Left forelimb (tissue), 1 donor: Measurements from ENCODE around the gene STYX.
"Not testable (repeated sequence)": the region's sequence is repeated elsewhere in the genome, so short reads cannot be mapped to it uniquely, and the experiment has no call there.

Experiments
- DNase-seq: peaks from one replicate; pipeline ENCODE4 v3.0.0-alpha.2; 2018; ENCODE audit warnings: low spot score

STYX gene

DNA sequence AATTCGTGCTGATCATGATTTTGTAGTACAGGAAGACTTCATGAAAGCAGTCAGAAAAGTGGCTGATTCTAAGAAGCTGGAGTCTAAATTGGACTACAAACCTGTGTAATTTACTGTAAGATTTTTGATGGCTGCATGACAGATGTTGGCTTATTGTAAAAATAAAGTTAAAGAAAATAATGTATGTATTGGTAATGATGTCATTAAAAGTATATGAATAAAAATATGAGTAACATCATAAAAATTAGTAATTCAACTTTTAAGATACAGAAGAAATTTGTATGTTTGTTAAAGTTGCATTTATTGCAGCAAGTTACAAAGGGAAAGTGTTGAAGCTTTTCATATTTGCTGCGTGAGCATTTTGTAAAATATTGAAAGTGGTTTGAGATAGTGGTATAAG, 2.5 kb upstream of the STYX start:
- DNase-seq, result not testable (repeated sequence)

- DNase-seq, result not testable (repeated sequence)
These were observed 931 bp upstream of the STYX start for GRCh38 chr14:52729035-52729434.

- no peak for DNase-seq
These were observed 411 bp upstream of the STYX start for GRCh38 chr14:52729585-52729924.

DNA sequence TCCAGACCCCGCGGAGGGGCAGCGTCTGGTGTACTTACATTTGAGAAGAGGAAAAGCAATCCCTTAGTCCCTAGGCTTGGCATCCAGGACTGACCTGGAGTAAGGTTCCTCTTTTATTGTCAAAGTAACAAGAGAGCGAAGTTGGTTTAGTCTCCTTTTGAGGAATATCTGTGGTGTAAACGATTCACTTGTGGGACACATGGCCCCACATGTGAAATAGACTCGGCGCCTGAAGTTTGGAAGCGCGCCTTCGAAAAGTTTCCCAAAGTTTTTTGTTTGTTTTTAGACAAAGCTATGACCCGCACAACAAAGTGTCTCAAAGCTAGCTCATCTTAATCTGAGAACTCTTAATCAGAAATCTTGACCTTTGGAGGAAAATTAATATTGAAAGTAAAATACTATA, 744 bp downstream of the STYX start:
- DNase-seq, result no peak

GRCh38 chr14:52733824-52734223, 3.9 kb downstream of the STYX start:
- DNase-seq, result no peak

- DNase-seq, result no peak
These were observed 6.0 kb downstream of the STYX start for GRCh38 chr14:52735921-52736489.

DNA sequence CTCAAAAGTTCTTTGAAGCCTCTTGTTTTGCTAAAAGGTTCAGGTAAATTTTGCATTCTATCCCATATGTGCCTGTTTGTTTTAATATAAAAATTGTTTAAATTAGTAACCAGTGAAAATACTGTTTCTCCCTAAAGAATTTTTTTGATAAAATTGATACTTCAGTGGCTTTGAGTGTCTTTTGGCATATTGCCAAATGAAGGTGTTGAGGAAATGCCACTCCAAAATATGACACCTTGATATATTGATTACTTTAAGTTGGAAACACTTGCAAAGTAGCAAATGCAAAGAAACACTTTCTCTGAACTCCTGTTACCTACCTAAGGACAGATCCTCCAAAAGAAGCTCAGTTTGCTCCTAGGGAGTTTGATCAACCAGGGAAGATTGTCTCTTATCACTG, 8.4 kb downstream of the STYX start:
- no peak for DNase-seq

DNA sequence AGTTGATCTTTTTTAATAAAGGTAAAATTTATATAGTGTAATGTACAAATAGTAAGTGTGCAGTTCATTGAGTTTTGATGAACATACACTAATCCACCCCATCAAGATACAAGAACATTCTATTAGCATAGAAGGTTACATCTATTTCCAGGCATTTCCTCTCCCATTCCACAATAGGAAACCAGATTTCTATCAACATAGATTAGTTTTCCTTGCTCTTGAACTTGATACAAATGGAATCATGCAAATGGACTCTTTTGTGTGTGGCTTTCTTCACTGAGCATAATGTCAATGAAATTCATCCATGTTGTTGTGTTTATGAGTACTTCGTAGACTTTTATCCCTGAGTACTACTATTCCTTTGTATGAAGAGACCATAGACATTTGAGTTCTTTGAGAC, 10.8 kb downstream of the STYX start:
- no peak for DNase-seq

- no peak for DNase-seq
These were observed 11.9 kb downstream of the STYX start for GRCh38 chr14:52741865-52742264.

DNA sequence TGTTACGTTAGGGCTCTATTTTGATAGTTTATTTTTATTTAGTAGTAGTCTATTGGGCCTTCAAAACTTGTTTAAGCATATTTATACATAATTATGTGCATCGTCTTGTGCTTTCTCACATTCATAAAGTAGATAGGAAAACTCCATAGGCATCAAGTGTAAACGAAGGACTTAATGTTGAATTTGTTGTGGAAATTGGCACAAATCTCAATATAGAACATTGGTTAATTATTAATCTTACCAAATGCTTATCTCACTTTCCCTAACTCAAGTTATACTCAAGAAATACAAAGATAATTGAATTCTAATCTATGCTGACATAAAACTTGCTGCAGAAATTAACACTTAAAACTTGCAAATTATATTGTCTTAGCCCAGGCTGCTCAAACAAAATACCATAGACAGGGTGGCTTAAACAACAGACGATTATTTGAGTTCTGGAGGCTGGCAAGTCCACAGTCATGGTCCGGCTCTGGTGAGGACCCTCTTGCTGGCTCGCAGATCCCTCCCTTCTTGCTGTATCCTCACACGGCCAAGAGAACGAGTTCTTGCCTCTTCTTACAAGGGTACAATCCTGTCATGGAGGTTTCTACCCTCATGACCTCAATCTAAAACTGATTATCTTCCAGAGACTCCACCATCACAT, 18.8 kb downstream of the STYX start:
- DNase-seq, result no peak

DNA sequence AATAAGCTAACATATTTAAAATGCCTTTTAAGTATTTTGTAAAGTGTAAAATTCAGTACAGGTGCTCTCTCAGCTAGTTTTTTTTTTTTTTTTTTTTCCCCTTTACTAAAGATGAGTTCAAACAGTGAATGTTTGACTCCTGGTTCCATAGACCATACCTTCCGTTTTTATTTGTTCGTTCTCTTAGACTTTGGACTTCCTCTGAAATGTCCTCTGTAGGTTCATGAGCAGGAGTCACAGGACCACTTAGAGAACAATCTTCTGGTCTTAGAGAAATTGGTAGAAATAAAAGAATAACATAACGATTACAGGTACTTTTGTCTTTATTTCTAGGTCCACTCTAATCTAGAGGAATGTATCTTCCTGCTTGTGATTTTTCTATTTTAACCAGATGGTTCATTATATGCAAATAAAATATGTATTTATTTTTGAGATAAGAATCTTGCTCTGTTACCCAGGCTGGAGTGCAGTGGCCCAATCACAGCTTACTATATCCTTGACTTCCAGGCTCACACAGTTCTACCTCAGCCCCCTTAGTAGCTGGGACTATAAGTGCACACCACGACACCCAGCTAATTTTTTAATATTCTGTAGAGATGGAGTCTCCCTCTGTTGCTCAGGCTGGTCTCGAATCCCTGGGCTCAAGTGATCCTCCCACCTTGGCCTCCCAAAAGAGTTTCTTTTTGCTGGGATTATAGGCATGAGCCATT, 25.8 kb downstream of the STYX start:
- no peak for DNase-seq

DNA sequence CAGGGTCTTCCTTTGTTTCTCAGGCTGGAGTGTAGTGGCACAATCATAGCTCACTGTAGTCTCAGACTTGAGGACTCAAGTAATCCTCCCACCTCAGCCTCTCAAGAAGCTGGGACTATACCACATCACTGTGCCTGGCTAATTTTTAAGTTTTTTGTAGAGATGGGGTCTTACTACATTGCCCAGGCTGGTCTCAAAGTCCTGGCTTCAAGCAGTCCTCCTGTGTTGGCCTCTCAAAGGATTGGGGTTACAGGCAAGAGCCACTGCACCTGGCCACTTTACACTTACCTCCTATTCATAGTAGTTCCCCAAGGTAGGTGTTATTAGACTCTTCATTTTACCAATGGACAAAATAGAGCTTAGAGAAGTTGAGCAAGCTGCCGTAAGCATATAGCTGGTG, 29.2 kb downstream of the STYX start:
- DNase-seq, result no peak

GRCh38 chr14:52762923-52763322, 33.0 kb downstream of the STYX start:
- not testable (repeated sequence) for DNase-seq

DNA sequence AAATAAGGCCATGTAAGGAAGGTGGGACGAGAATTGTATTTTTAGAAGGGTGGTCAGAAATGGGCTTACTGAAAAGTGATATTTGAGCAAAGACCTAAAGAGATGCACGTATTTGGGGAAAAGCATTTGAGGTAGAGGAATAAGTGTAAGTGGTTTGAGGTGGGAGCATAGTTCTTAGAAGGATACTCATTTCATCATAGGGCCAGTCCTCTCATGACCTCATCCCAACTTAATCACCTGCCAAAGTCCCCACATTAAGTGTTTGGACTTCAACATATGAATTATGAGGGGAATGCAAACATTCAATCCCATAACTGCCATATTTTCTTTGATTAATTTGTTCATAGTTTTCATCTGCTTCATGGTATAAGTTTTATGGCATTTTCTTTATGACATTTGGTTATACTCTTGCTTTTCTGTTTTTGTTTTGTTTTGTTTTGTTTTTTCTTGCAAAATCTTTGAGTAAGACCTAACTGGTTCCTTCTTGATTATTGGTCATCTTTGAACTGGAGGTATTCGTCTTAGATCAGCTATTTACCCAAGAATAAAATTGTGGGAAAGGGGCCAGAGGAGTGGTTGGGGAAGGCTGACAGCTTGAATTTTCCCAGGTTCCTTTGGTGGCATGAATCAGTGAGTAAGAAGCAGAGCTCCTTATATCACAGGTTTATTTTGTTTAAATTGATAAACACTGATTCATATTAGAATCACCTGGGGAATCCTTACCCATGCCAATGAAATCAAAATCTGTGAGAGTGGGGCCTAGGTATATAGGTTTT, 37.3 kb downstream of the STYX start:
- no peak for DNase-seq

DNA sequence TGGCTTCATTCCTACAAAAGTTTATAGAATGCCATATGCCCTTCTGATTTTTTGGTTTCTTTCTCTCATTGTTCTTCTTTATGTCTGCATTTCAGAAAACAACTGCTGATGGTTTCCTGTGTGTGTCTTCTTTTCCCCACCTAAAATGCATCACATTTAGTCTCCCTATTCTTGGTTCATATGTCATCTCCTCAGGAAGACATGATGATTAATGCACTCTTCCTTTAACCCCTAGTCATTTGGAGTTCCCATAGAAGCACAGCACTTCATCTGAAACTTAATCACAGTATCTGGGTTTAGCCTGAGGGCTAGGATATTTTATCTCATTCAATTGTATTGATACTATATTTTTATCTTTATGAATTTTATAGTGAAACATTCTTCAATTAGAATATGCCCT, 39.9 kb downstream of the STYX start:
- no peak for DNase-seq

- no peak for DNase-seq
These were observed 46.9 kb downstream of the STYX start for GRCh38 chr14:52776816-52777215.

GRCh38 chr14:52778702-52779101, 48.7 kb downstream of the STYX start:
- no peak for DNase-seq

GRCh38 chr14:52780893-52781292, 50.9 kb downstream of the STYX start:
- DNase-seq, result no peak

DNA sequence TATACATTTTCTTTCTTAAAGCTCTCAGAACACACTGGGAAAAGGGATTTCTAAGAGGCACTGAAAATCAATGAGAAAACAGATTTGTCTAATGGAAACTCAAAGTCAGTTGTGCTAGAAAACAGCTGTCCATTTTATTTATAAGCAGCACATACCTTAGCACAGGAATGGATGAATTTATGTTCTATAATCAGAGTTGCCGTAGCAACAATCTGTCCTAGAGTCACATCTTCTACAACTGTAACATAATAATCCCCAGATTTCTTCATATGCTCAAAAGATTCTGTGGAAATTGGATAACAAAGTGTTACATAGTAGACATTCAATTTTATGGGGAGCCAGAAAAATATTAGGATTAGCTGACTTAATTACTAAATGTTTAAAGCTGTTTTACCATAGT, 51.7 kb downstream of the STYX start:
- no peak for DNase-seq

GRCh38 chr14:52783206-52783605, 53.2 kb downstream of the STYX start:
- DNase-seq, result no peak

DNA sequence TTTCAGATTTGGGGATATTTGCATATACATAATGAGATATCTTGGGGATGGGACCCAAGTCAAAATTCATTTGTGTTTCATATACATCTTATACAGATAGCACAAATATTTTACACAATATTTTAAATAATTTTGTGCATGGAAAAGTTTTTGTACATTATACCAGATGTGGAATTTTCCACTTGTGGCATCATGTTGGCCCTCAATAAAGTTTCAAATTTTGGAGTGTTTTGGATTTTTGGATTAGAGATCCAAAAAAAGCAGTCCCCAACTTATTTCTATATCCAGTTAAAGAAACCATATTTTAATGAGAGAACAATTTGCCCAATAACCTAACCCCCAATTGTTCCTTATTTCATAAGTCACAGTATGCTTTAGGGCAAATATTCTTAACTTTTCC, 56.9 kb downstream of the STYX start:
- DNase-seq, result no peak

DNA sequence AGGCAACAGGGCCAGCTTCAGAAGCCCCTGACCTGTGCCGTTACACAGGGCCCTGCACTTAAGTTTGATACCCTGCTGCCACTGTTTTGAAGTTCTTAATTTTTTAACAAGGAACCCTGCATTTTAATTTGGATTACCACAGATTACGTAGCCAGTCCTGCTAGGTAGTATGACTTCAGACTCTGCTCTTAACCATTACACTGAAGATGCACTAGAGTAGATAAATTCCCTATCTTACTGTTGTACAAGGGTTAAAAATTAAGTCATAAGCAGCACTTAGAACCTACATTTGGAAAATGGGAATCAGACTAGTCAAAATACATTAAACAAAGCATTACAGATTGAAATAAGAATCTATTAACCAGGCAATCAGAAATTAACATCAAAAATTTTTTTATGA, 59.2 kb downstream of the STYX start:
- no peak for DNase-seq
